ENCODE measurements around the gene DDX56. TPM values are rescaled to one million over a fixed set of nuclear protein-coding genes. Genes with fewer than 3 reads are reported as not detected.

The DDX56 gene
- total and polyA plus RNA-seq, 7 donors = 14.6 to 60.5 (median 38.2) TPM

DNA sequence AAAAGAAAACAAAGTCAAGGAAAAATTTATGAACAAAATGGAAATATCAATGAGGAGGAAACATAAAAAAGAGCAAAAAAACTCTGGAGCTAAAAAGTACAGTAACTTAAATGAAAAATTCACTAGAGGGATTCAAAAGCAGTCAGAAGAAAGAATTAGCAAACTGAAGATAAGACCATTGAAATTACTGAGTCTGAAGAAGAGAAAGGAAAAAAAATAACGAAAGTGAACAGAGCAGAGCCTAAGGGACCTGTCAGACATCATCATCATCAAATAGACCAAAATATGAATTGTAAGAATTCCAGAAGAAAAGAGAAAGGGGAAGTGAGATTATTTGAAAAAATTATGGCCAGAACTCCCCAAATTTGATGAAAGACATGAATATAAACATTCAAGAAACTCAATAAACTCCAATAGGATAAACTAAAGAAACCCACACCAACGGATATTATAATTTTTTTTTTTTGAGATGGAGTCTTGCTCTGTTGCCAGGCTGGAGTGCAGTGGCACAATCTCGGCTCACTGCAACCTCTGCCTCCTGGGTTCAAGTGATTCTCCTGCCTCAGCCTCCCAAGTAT, 48.8 kb downstream of the DDX56 start:
- DNase-seq = no peak
- intact Hi-C loops (cut with DNase I) = no loop called here
- no peaks in the 10 kb centered on the region for H3K4me1 ChIP-seq
- no peak for TF ChIP-seq EP300 (IDR thresholded peaks at IDR 0.05)
- H3K27ac ChIP-seq = no peak overlapping the region
- H3K9me3 ChIP-seq = peaks cover 0 to 10% (median 2%) of the 10 kb centered on the region in 4 donors
- no peaks in the 10 kb centered on the region for H3K36me3 ChIP-seq
- H3K4me3 ChIP-seq = no peak overlapping the region
- H3K27me3 ChIP-seq = no peaks in the 10 kb centered on the region
- 83 to 90% methylated on average over 3 of the region's 3 CpGs for WGBS, 2 donors

DNA sequence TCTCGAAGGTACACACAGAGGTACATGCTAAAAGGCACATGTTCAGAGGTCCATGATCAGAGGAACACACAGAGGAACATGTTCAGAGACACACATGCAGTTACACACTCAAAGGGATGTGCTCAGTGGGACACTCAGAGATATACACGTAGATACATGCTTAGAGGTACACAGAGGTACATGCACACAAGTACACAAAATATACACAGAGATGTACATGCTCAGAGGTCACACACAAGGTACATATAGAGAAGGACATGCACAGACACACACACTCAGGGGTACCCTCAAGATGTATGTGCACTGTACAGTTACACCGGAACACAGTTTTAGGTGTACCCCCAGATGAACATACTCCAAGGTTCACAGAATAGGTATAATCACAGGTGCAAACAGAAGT, 51.4 kb downstream of the DDX56 start:
- 83 to 88% methylated on average over 3 of the region's 3 CpGs for WGBS, 2 donors
- TF ChIP-seq EP300 (IDR thresholded peaks at IDR 0.05) = no peak
- TF ChIP-seq POLR2AphosphoS5 (IDR thresholded peaks at IDR 0.05) = no peak
- TF ChIP-seq, protein P1, sequence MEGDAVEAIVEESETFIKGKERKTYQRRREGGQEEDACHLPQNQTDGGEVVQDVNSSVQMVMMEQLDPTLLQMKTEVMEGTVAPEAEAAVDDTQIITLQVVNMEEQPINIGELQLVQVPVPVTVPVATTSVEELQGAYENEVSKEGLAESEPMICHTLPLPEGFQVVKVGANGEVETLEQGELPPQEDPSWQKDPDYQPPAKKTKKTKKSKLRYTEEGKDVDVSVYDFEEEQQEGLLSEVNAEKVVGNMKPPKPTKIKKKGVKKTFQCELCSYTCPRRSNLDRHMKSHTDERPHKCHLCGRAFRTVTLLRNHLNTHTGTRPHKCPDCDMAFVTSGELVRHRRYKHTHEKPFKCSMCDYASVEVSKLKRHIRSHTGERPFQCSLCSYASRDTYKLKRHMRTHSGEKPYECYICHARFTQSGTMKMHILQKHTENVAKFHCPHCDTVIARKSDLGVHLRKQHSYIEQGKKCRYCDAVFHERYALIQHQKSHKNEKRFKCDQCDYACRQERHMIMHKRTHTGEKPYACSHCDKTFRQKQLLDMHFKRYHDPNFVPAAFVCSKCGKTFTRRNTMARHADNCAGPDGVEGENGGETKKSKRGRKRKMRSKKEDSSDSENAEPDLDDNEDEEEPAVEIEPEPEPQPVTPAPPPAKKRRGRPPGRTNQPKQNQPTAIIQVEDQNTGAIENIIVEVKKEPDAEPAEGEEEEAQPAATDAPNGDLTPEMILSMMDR (IDR thresholded peaks at IDR 0.05) = no peak
- TF ChIP-seq POLR2A (IDR thresholded peaks at IDR 0.05) = no peak
- intact Hi-C loops (cut with DNase I) = no loop called here

DNA sequence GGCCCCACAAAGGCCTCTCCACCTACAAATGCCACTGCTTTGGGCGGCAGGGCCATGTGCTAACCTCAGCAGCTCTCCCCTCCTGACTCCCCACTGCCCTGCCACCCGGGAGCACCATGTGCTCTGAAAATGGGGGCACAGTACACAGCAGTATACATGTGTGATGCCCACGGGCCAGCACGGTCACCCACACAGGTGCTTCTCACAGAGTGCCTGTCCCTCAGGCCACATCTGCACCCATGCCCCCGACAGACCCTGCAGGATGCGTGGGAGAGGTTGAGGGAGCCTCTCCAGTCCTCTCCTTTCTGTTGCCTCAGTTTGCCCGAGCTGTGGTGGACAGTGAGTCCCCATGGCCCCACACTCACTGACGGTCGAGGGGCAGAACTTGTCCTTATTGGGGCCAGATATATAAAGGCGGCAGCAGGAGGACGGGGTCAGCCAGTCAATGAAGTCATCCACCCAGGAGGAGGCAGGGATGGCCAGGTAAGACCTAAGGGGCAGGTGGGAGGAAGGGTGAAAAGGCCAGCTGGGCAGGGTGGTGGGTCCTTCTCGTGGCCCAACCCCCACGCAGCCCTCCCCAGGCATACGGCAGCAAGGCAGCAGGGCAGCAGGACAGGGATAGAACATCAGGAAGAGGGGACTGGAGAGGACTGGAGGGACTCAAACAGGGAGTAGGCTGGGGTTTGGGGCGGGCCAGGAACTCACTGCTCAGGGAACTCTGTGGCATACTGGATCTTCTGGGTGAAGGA, 52.2 kb downstream of the DDX56 start:
- no peaks in the 10 kb centered on the region for H3K4me1 ChIP-seq
- no peak for DNase-seq

More for the DNA sequence above, 51.4 kb downstream of the DDX56 start:
- Histone ChIP-seq H3K36me3 (no peaks in the 10 kb centered on the region), H3K27me3 (no peaks in the 10 kb centered on the region), H3K9me3 (peaks cover 0 to 10% (median 0%) of the 10 kb centered on the region in 4 donors), H3K4me3 (no peak overlapping the region), H3K27ac (no peak overlapping the region), H3K4me1 (no peaks in the 10 kb centered on the region)
- DNase-seq = no peak

DNA sequence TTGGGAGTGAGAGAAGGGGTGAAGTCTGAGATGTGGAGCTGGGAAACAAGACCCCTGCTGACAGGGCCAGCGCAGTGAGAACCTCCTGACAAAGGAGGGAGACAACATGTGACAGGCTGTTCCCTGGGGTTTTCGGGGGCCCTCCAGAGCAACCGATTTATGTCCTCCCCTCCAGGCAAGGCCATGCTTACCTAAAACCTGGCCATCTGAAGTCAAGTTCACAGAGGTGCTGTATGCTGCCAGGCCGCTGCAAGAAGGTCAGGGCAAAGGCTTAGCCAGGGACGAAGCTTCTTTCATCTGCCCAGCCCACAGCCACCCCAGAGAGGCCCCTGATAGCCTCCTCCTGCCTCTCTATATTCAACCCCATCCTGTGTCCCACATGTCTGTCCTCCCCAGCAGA, 53.1 kb downstream of the DDX56 start:
- no peaks in the 10 kb centered on the region for H3K4me1 ChIP-seq
- WGBS, 2 donors = 90 to 94% methylated on average over 5 of the region's 5 CpGs
- intact Hi-C loops (cut with DNase I) = no loop called here

More for the DNA sequence above, 52.2 kb downstream of the DDX56 start:
- 88% methylated on average over 15 of the region's 15 CpGs for WGBS, 2 donors
- H3K36me3 ChIP-seq = no peaks in the 10 kb centered on the region
- H3K4me3 ChIP-seq = no peak overlapping the region
- H3K9me3 ChIP-seq = peaks cover 0 to 10% (median 0%) of the 10 kb centered on the region in 4 donors
- no peaks in the 10 kb centered on the region for H3K27me3 ChIP-seq
- no peak overlapping the region for H3K27ac ChIP-seq
- TF ChIP-seq, protein P1 (IDR thresholded peaks at IDR 0.05) = no peak
- no peak for TF ChIP-seq EP300 (IDR thresholded peaks at IDR 0.05)
- TF ChIP-seq POLR2A (IDR thresholded peaks at IDR 0.05) = no peak
- no peak for TF ChIP-seq POLR2AphosphoS5 (IDR thresholded peaks at IDR 0.05)
- intact Hi-C loops (cut with DNase I) = no loop called here

DNA sequence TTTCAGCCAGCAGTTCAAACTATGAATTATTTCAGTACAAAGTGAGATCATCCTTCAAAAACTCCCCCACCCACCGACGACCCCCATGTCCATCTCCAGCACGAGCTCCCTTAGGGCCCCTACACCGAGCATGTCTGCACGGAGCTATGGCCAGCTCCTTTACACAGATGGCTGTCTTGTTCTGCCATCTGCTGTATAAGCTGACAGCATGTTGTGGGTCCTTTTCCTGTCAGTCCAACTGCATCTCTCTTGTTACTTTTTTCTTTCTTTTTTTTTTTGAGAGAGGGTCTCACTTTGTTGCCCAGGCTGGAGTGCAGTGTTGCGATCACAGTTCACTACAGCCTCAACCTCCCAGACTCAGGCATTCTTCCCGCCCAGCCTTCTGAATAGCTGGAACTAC, 54.2 kb downstream of the DDX56 start:
- intact Hi-C loops (cut with DNase I) = no loop called here
- whole genome bisulfite sequencing, 2 donors = 79 to 85% methylated on average over 7 of the region's 7 CpGs
- H3K27ac ChIP-seq = no peak overlapping the region
- no peak for DNase-seq
- TF ChIP-seq POLR2AphosphoS5 (IDR thresholded peaks at IDR 0.05) = no peak
- TF ChIP-seq, protein P1 (IDR thresholded peaks at IDR 0.05) = no peak
- TF ChIP-seq EP300 (IDR thresholded peaks at IDR 0.05) = no peak
- TF ChIP-seq POLR2A (IDR thresholded peaks at IDR 0.05) = no peak
- H3K4me1 ChIP-seq = no peaks in the 10 kb centered on the region
- H3K4me3 ChIP-seq = no peak overlapping the region
- H3K27me3 ChIP-seq = no peaks in the 10 kb centered on the region
- H3K36me3 ChIP-seq = no peaks in the 10 kb centered on the region
- H3K9me3 ChIP-seq = peaks cover 0 to 4% (median 0%) of the 10 kb centered on the region in 4 donors

More for the DNA sequence above, 53.1 kb downstream of the DDX56 start:
- Histone ChIP-seq H3K4me3 (no peak overlapping the region), H3K9me3 (peaks cover 0 to 7% (median 0%) of the 10 kb centered on the region in 4 donors), H3K27me3 (no peaks in the 10 kb centered on the region), H3K36me3 (no peaks in the 10 kb centered on the region), H3K27ac (no peak overlapping the region)
- TF ChIP-seq, protein P1 (IDR thresholded peaks at IDR 0.05) = no peak
- TF ChIP-seq POLR2AphosphoS5 (IDR thresholded peaks at IDR 0.05) = no peak
- no peak for TF ChIP-seq POLR2A (IDR thresholded peaks at IDR 0.05)
- TF ChIP-seq EP300 (IDR thresholded peaks at IDR 0.05) = no peak
- DNase-seq = no peak

All from sigmoid colon (tissue), 7 donors.